ENCODE measurements around the gene SORCS2.

SORCS2 gene

DNA sequence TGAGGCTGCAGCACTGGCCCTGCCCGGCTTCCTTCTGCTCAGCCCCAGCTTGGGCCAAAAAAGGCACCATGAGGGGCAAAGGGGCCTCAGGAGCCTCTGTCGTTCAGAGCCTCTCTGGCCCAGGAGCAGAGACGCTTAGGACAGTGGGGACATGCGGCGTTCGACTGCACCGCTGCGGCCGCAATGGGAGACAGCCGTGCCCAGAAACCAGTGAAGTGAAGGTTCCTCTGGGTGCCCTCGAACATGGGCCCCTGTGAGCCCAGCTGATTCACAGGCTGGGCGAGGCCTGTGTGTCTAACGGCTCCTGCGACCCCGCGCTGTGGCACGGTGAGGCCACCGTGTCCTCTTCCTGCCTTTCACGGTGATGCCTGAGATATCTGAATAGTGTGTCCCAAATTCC, 512.3 kb downstream of the SORCS2 start:
- no peak for DNase-seq

DNA sequence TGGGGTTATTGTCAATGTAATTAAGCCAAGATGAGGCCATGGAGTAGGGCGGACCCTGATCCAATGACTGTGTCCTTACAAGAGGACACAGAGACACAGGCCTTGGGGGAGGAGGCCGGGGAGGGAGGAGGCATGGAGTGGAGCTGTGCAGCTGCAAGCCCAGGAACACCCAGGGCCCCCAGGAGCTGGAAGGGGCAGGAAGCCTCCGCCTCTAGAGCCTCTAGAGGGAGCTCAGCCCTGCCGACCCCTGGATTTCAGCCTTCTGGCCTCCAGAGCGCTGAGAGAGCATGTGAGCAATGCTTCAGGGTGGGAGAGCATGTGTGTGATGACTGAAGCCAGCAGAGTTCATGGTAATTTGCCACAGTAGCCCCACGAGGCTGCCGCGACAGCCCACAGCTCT, 512.7 kb downstream of the SORCS2 start:
- DNase-seq: no peak

DNA sequence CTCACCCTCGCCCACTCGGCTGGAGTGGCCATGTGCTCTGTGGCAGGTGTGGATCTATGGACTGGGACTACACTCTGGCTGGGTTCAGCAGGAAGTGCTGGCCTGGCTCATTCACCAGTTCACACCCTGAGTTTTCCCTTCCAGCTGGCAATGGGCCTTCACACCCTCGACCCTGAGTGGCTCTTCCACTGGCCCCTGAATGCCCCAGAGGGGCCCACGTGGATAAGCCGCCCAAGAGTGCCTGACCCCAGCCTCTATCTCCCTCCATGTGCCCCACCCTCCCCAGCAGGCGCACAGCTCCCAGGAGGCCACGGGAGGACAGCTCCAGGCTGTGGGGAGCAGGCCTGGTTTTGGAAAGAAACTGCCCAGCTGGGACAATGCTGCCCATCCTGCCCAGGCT, 513.3 kb downstream of the SORCS2 start:
- DNase-seq: no peak

DNA sequence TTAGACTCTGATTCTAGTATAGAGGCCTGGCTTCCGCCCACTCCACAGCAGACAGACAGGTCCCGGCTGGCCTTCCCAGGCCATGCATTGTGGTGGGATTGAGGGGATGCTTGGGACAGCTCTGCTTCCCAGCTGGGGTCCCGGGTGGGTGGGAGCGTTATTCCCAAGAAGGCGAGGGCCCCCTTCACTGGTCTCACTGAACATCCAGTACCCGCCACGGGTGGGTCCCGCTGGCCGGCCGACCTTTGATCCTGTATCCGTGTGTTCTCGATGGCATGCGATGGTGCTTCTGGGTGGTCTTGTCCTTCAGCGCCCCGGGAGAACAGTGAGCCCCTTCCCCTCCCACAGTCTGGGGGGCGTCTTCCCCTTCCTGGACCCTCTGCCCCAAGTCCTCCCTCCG, 515.9 kb downstream of the SORCS2 start:
- no peak for DNase-seq

DNA sequence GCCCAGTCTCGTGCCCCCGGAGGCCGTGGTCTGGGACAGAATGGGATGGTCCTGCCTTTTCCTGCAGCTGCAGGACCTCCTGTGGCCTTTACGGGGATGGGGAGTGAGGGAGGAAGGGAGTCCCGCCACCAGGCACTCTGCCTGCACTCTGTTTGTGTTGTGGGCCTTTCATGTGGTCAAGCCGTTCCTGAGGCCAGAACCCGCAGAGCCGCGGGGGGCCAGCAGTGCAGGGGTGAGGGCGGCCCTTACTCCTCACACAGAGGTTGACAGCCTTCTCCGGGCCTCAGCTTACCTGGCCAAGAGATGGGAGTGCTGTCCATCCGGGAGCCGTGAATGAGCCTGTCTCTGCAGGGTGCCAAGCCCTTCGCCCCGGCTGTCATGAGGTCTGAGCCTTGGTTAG, 516.6 kb downstream of the SORCS2 start:
- no peak for DNase-seq

DNA sequence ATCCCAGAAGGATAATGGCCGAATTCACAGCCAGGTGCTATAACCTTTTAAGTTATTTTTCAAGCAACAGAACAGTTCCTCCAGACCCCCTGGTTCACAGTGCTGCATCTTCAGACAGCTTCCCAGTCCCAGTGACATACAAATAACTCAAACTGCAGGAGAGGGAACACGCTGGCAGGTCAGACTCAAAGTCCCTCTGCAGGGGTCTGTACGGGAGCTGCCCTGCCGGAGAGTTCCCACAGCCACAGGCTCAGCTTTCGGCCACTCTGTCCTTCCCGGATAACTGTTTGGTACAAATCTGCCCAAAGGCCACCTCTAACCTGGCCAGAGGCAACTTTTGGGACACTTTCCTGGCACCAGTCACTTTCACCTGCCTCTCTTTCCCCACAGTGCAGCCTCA, 517.1 kb downstream of the SORCS2 start:
- DNase-seq: no peak

GRCh38 chr4:7710126-7710525, 517.8 kb downstream of the SORCS2 start:
- DNase-seq: no peak

GRCh38 chr4:7710576-7711306, 518.4 kb downstream of the SORCS2 start:
- DNase-seq: no peak

GRCh38 chr4:7711307-7711963, 519.1 kb downstream of the SORCS2 start:
- no peak for DNase-seq

DNA sequence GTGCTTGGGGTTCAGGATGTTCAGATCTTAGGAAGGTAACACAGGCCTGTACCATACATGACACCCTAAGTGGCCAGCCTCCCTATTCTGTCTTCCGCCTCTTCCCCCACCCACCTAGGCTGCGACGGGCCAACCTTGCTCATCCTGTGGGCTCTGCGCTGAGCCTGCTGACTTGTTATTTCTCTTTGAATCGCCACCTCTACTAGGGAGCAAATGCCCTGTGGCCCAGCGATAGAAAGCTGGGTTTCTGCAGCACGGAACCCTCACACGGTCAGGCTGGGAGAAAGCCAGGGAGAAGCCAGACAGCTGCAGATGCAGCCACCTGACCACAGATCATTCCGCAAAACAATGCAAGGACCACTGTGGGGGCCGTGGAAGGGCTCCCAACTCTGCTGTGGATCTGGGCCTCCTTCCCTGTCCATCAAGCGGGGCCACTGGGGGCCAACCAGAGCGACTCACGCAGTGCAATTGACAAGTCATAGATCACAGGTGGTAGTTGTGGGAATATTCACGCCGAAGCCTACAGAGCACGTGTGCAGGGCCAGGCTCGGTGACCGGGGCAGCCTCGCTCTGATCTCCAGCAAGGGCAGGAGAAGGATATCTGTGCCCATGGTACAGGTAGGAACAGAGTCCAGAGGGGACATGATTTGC, 519.8 kb downstream of the SORCS2 start:
- DNase-seq: no peak

DNA sequence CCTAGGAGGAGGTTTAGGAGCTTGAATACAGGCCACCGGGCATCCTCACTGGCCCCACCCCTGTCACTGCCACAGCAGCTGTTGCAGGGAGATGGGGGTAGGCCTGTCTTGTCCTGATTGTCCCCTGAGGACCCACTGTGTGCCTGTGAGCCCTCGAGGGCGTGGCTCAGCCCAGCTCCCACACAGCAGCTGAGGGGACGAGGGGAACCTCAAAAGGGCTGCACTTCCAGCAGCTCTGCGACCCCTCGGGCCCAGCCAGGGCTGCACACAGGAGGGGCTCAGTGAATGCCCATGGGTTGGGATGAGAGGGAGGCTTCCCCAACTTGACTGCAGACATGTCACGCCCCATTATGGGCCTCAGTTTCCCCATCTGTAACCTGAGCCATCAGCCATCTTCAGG, 521.4 kb downstream of the SORCS2 start:
- no peak for DNase-seq

DNA sequence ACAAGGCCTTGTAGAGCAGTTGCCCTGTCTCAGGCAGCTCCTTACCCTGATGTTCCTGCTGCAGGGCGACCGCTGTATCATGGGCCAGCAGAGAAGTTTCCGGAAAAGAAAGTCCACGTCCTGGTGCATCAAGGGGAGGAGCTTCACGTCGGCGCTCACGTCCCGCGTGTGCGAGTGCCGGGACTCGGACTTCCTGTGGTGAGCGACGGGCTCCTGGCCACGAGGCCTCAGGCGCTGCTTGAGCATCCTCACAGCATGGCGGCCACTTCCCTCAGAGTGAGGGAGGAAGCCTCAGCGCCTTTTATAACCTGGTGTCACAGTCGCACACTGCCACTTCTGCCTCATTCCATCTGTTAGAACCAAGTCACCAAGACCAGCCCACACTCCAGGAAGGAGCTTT, 521.8 kb downstream of the SORCS2 start:
- DNase-seq: no peak

- DNase-seq: no peak
Measured at GRCh38 chr4:7714738-7715137, 522.4 kb downstream of the SORCS2 start.

- no peak for DNase-seq
Measured at GRCh38 chr4:7715271-7716009, 523.1 kb downstream of the SORCS2 start.

DNA sequence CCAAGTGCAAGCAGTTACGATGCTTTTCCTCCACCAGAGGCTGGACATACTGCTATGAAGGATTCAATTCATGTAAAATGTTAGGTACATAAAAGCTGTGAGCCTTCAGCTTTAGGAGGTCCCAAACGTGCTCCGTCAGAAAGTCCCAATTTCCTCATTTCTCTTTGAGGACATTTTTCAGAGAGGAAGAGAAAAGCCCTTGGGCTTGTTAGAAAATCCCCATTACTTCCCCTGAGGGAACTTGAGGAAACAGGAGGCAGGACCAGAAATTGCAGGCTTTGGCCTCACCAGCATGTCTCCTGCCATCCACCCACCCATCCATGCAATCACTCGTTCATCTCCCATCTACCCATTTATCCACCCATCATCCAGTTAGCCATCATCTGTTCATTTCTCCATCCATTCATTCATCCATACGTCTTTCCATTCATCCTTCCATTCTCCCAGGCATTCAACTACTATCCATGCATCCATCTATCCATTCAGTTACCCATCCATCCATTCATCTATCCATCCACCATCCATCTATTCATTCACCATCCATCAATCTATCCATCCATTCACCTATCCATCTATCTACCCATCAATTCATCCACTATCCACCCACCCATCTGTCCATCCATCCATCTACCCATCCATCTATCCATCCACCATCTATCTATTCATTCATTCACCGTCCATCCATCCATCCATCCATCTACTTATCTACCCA, 523.8 kb downstream of the SORCS2 start:
- no peak for DNase-seq

DNA sequence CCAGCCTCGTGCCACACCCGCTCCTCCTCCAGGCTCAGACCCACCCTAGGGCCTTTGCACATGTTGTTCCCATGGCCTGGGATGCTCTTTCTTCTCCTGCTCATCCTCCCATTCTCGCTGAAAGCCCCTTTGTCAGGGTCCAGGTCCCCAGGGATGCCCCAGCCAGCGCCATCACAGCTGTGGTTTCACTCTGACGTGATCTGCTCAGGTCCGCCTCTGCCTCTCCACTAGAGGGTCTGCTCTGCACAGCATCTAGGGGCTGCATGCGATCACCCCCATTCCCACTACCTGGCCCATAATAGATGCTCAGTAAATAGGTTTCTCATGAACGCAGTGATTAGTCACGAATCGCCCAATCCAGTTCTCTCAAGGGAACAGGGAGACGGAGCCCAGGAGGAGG, 524.8 kb downstream of the SORCS2 start:
- no peak for DNase-seq

- no peak for DNase-seq
Measured at GRCh38 chr4:7717946-7718490, 525.7 kb downstream of the SORCS2 start.

DNA sequence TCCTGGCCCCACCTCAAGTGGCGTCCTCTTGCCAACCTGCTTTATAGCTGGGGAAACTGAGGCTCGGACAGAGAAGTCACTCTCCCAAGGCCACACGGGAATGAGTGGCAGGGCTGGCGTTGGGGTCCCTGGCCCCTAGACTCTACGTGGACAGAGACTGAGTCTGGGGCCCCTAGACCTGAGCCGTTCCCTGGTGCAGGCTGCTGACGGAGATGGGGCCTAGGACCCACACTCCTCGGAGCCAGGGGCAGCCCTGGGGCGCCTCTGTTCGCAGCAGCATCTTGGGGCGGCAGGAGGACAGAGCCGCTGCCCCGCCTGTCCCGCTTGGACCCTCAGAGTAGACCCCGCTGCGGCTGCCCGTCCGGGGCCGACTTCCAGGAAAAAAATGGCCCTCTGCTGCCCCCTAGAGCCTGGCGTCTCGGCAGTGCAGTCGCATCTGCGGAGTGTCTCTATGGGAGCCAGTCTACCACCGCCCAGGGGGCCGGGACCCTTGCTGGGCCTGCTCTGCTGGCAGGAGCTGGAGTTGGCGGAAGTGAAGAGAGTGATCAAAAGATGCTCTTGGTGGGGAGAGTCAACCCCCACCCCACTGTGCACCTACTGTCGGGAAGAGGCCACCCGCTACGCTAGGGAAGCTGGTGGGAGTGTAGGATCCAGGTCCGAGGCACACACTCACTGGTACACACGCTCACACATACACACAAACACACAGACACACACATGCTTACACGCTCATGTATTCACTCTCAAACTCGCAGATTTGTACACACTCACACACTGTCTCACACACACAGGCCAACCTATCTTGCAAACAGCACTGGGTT, 527.2 kb downstream of the SORCS2 start:
- DNase-seq: peak in 1 of 2 donors; percentile 47

- no peak for DNase-seq
Measured at GRCh38 chr4:7721984-7722551, 529.7 kb downstream of the SORCS2 start.

DNA sequence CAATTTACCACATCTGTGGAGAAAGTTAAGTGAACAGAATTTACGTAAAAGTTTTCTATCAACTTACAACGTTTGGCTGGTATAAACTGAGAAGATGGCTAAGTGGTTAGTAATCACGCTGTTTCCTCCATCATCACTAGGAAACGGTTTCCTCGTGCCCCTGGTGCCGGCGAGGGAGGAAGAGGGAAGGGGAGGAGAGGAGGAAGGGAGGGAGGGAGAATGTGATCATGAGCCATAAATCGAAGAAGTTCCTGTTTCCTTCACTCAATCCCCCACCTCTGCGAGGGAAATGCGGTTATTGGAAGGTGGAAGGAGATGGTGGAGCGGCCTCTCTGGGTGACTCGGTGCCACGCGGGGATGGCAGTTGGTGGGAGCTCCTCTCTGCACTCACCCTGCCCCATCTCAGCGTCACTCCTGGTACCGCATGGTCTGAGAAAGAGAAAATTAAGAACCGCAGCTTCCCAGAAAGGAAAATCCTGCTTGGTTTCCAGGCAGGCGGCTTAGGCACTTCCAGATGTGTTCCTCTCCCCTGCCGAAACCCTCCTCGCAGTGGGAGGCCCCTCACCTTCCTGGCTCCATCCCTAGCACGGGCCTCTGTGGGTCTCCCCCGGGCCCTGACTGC, 530.5 kb downstream of the SORCS2 start:
- DNase-seq: no peak

GRCh38 chr4:7723625-7724024, 531.3 kb downstream of the SORCS2 start:
- DNase-seq: no peak
